HCT116 (cell line): Measurements from ENCODE around the gene EGF. TPM values are rescaled to one million over a fixed set of nuclear protein-coding genes. Genes with fewer than 3 reads are reported as not detected.
A peak's percentile ranks its signal among the peaks of the same experiment; 100 is the strongest.

Experiments
- ATAC-seq: fragments of 200-7000 bp; cut with Tn5 transposase; 2 replicates; pipeline ENCODE4 v1.9.1; 2020; ENCODE audit warnings: mild to moderate bottlenecking, moderate library complexity
- BruUV-seq: library from RNA; stranded (reverse); fragments of 400-500 nt; replicated peaks from 2 replicates; lab custom pipeline; 2021; lab: Mats Ljungman, UMichigan
- CTCF ChIA-PET: fragments of 300-600 bp; sonication (Branson Sonifier 250); formaldehyde crosslinking; loops from one replicate; lab custom pipeline; 2021; ENCODE audit warnings: antibody characterized with exemption; lab: Charles Lee
- POLR2A ChIA-PET: fragments of 300-600, 350-600 bp; sonication (Branson Sonifier 250); formaldehyde crosslinking; loops from one replicate; lab custom pipeline; 2021; ENCODE audit warnings: antibody characterized with exemption; lab: Charles Lee
- RAD21 ChIA-PET, 2 experiments: fragments of 300-600 bp; sonication (Branson Sonifier 250); formaldehyde crosslinking; loops; one replicate each; lab custom pipeline; 2023; ENCODE audit warnings: low total read pairs in 2 of 2; ENCODE audit not compliant: uncharacterized antibody in 2 of 2, unreplicated experiment in 2 of 2, low non-redundant PET in 1 of 2; lab: Charles Lee
- DNase-seq: peaks from one replicate; pipeline ENCODE4 v3.0.0-alpha.2; 2010; ENCODE audit warnings: low read depth, low spot score
- H2AFZ ChIP-seq: fragments of 200-600 bp; shearing (Covaris generic), sonication (generic); 2 replicates; pipeline ENCODE4 v1.6.1; 2017; ENCODE audit warnings: low read depth, mixed run types, mixed read lengths, antibody characterized with exemption, low read length; ENCODE audit not compliant: poor library complexity, severe bottlenecking
- H3K27ac ChIP-seq: 2 replicates; pipeline ENCODE4 v1.5.1; 2012; ENCODE audit warnings: low read depth, low read length
- H3K27me3 ChIP-seq: fragments of 200-600 bp; sonication (generic); 2 replicates; pipeline ENCODE4 v1.6.1; 2016; ENCODE audit warnings: mixed run types, low read length, mixed read lengths; ENCODE audit not compliant: insufficient read depth
- H3K36me3 ChIP-seq, 2 experiments: fragments of 200-500 bp in 1 of 2; fragments of 200-600 bp in 1 of 2; sonication (Bioruptor generic) in 1 of 2; sonication (generic) in 1 of 2; 2 replicates each; pipeline versions ENCODE4 v1.5.1 to v1.6.1; 2014 to 2016; ENCODE audit warnings: low read length in 2 of 2, inconsistent platforms in 1 of 2, mixed read lengths in 1 of 2, mixed run types in 1 of 2; ENCODE audit not compliant: insufficient read depth in 2 of 2, control insufficient read depth in 1 of 2
- H3K4me1 ChIP-seq, 2 experiments: fragments of 200-600 bp in 1 of 2; sonication (generic) in 1 of 2; 2 replicates each; pipeline versions ENCODE4 v1.5.1 to v1.6.1; 2012 to 2017; ENCODE audit warnings: low read length in 2 of 2, inconsistent platforms in 1 of 2, mild to moderate bottlenecking in 1 of 2, mixed read lengths in 1 of 2, mixed run types in 1 of 2, moderate library complexity in 1 of 2; ENCODE audit not compliant: insufficient read depth in 2 of 2, control insufficient read depth in 1 of 2
- H3K4me2 ChIP-seq: fragments of 200-600 bp; sonication (generic); 2 replicates; pipeline ENCODE4 v1.6.1; 2017; ENCODE audit warnings: mixed run types, low read length, mixed read lengths
- H3K4me3 ChIP-seq, 2 experiments: fragments of 200-600 bp in 1 of 2; sonication (generic) in 1 of 2; replicated peaks in 1 of 2; 2 replicates each; pipeline ENCODE4 v1.5.1; 2011 to 2016; ENCODE audit warnings: low read length in 2 of 2, control low read depth in 1 of 2, low read depth in 1 of 2, mild to moderate bottlenecking in 1 of 2, mixed read lengths in 1 of 2, mixed run types in 1 of 2
- H3K79me2 ChIP-seq: fragments of 200-600 bp; sonication (generic); 2 replicates; pipeline ENCODE4 v1.6.1; 2017; ENCODE audit warnings: mild to moderate bottlenecking, mixed run types, low read length, moderate library complexity, mixed read lengths; ENCODE audit not compliant: insufficient read depth
- H3K9ac ChIP-seq: fragments of 200-600 bp; sonication (generic); 2 replicates; pipeline ENCODE4 v1.6.1; 2016; ENCODE audit warnings: low read length, mixed read lengths
- H3K9me2 ChIP-seq: fragments of 200-600 bp; sonication (generic), shearing (Covaris generic); 2 replicates; pipeline ENCODE4 v1.6.1; 2017; ENCODE audit warnings: mixed run types, mild to moderate bottlenecking, moderate library complexity; ENCODE audit not compliant: insufficient read depth
- H3K9me3 ChIP-seq, 2 experiments: fragments of 200-500 bp in 1 of 2; fragments of 200-600 bp in 1 of 2; sonication (Bioruptor generic) in 1 of 2; sonication (generic) in 1 of 2; 2 replicates each; pipeline ENCODE4 v1.6.1; 2014 to 2017; ENCODE audit warnings: low read length in 2 of 2, mixed read lengths in 2 of 2, inconsistent platforms in 1 of 2, low read depth in 1 of 2, mild to moderate bottlenecking in 1 of 2, mixed run types in 1 of 2, moderate library complexity in 1 of 2; ENCODE audit not compliant: control insufficient read depth in 1 of 2, insufficient read depth in 1 of 2
- H4K20me1 ChIP-seq: fragments of 200-600 bp; sonication (generic), shearing (Covaris generic); 2 replicates; pipeline ENCODE4 v1.6.1; 2017; ENCODE audit warnings: mixed run types, mild to moderate bottlenecking, moderate library complexity; ENCODE audit not compliant: insufficient read depth
- CBX3 ChIP-seq: IDR thresholded peaks from 2 replicates; pipeline ENCODE4 v1.6.1; 2012; ENCODE audit warnings: low read depth
- CEBPB ChIP-seq: IDR thresholded peaks from 2 replicates; pipeline ENCODE4 v1.6.1; 2012; ENCODE audit warnings: low read depth
- CTCF ChIP-seq, 3 experiments: fragments of 200-600 bp in 1 of 3; sonication (generic) in 1 of 3; IDR thresholded peaks in 2 of 3; conservative IDR thresholded peaks in 1 of 3; 2 replicates each; pipeline ENCODE4 v1.5.1; 2012 to 2017; ENCODE audit warnings: low read depth in 2 of 3, low read length in 2 of 3, antibody characterized with exemption in 1 of 3, borderline replicate concordance in 1 of 3, control low read depth in 1 of 3, mild to moderate bottlenecking in 1 of 3, mixed read lengths in 1 of 3, mixed run types in 1 of 3, moderate library complexity in 1 of 3; ENCODE audit not compliant: insufficient read depth in 1 of 3
- EGR1 ChIP-seq: IDR thresholded peaks from 2 replicates; pipeline ENCODE4 v1.6.1; 2012; ENCODE audit warnings: low read depth
- EZH2 ChIP-seq: fragments of 200-600 bp; sonication (generic); IDR thresholded peaks from 2 replicates; pipeline ENCODE4 v1.6.1; 2017; ENCODE audit warnings: antibody characterized with exemption, mixed run types
- EZH2phosphoT487 ChIP-seq: fragments of 200-600 bp; IDR thresholded peaks from 2 replicates; pipeline ENCODE4 v1.6.1; 2018; ENCODE audit warnings: antibody characterized with exemption, borderline replicate concordance
- FOSL1 ChIP-seq: IDR thresholded peaks from 2 replicates; pipeline ENCODE4 v1.6.1; 2012; ENCODE audit warnings: low read depth
- JUND ChIP-seq: IDR thresholded peaks from 2 replicates; pipeline ENCODE4 v1.6.1; 2012
- MAX ChIP-seq: IDR thresholded peaks from 2 replicates; pipeline ENCODE4 v1.6.1; 2012
- POLR2AphosphoS5 ChIP-seq: IDR thresholded peaks from 2 replicates; pipeline ENCODE4 v1.6.1; 2011; ENCODE audit warnings: mild to moderate bottlenecking, low read depth, low read length, moderate library complexity
- REST ChIP-seq: IDR thresholded peaks from 2 replicates; pipeline ENCODE4 v1.6.1; 2012; ENCODE audit warnings: low read depth
- SP1 ChIP-seq: IDR thresholded peaks from 2 replicates; pipeline ENCODE4 v1.6.1; 2012; ENCODE audit warnings: low read depth
- intact Hi-C: fragments of 100-400 bp; cut with micrococcal nuclease; formaldehyde crosslinking; loops from 2 replicates; pipeline ENCODE4 v1.10.0; 2022
- total RNA-seq: library from RNA; stranded (reverse); gene quantifications from one replicate; pipeline ENCODE4 v1.2.1, GENCODE V29; 2021; ENCODE audit not compliant: unreplicated experiment

The EGF gene
- total RNA-seq, 1 experiment from 2014 or later: 0.57 TPM

GRCh38 chr4:109967798-109968520 lies 55.3 kb downstream of the EGF start:
- DNase-seq (no peak), ATAC-seq (no peak)
- H3K36me3 ChIP-seq: no peaks in the 10 kb centered on the region
- H3K9me3 ChIP-seq: no peaks in the 10 kb centered on the region
- no peak overlapping the region for H3K4me3 ChIP-seq
- peaks cover 0 to 9% of the 10 kb centered on the region in 2 experiments; a peak in 1 of 4 replicates for H3K4me1 ChIP-seq
- BruUV-seq: no TSS peak
- no peaks in the 10 kb centered on the region for H3K79me2 ChIP-seq
- TF ChIP-seq EGR1 (no peak), MAX (no peak), FOSL1 (peak; percentile 59), REST (no peak), CTCF (IDR thresholded peaks at IDR 0.05 in 2 of 3, conservative IDR thresholded peaks at IDR 0.05 in 1 of 3; ENCODE audit: borderline replicate concordance in 1 of 3, insufficient read depth in 1 of 3, low read depth in 2 of 3, low read length in 2 of 3) (no peak), EZH2phosphoT487 (no peak), CBX3 (0 out of 2 replicates have a peak, but pooled peaks have one; percentile 37), CEBPB (peak; percentile 24; the same call in 1 of the 2 replicates), SP1 (peak; percentile 52; the same call in 1 of the 2 replicates), POLR2AphosphoS5 (no peak), JUND (peak; percentile 74), EZH2 (no peak)
- no peaks in the 10 kb centered on the region for H4K20me1 ChIP-seq
- no peak overlapping the region for H2AFZ ChIP-seq
- peak overlapping the region; percentile 3; the same call in 1 of the 2 replicates for H3K4me2 ChIP-seq
- intact Hi-C loops: no loop called here
- CTCF ChIA-PET: no interaction called here
- POLR2A ChIA-PET: no interaction called here
- no peaks in the 10 kb centered on the region for H3K27me3 ChIP-seq
- RAD21 ChIA-PET: no interaction called here
- H3K27ac ChIP-seq: no peak overlapping the region
- no peak overlapping the region for H3K9ac ChIP-seq
- H3K9me2 ChIP-seq: no peaks in the 10 kb centered on the region
